ENCODE data around the gene HIVEP1. TPM values are rescaled to one million over a fixed set of nuclear protein-coding genes. Genes with fewer than 3 reads are reported as not detected.

The HIVEP1 gene
- total RNA-seq, 1 donor from 2014 or later, result 37.4 TPM

- no peaks in the 10 kb centered on the region for H3K9me3 Mint-ChIP-seq
- H3K36me3 Mint-ChIP-seq, result peaks cover 29% of the 10 kb centered on the region
- TF ChIP-seq CTCF (conservative IDR thresholded peaks at IDR 0.05), result no peak
- no peak overlapping the region for H3K27ac Mint-ChIP-seq
- no peak for DNase-seq (ENCODE audit: extremely low spot score, unreplicated experiment)
- peaks cover 36% of the 10 kb centered on the region for H3K4me1 Mint-ChIP-seq (ENCODE audit: unreplicated experiment)
- no peaks in the 10 kb centered on the region for H3K27me3 Mint-ChIP-seq
- H3K4me3 Mint-ChIP-seq, result no peak overlapping the region
These were observed 24.7 kb downstream of the HIVEP1 start for GRCh38 chr6:12036766-12037165.

DNA sequence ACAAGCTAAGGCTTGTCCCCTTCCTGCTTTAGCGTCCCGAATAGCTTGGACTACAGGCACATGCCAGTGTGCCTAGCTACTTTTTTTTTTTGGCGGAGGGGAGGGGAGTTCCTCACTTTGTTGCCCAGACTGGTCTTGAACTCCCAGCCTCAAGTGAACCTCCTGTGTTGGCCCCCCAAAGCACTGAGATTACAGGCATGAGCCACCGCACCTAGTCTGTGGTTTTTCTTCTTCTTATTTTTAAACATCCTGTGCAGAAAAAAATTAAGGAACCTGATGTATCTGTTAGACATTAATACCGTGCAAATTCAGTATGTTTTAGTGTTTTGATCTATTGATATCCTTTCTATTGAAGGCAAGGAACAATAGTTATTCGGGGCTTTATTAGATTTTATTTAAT is 25.7 kb downstream of the HIVEP1 start:
- Mint-ChIP-seq H3K27me3 (no peaks in the 10 kb centered on the region), H3K4me1 (ENCODE audit: unreplicated experiment) (peaks cover 36% of the 10 kb centered on the region), H3K9me3 (no peaks in the 10 kb centered on the region), H3K4me3 (no peak overlapping the region), H3K36me3 (peaks cover 27% of the 10 kb centered on the region), H3K27ac (no peak overlapping the region)
- no peak for TF ChIP-seq CTCF (conservative IDR thresholded peaks at IDR 0.05)
- DNase-seq (ENCODE audit: extremely low spot score, unreplicated experiment), result no peak

GRCh38 chr6:12039540-12040459 is 27.7 kb downstream of the HIVEP1 start:
- Mint-ChIP-seq H3K4me3 (no peak overlapping the region), H3K36me3 (peaks cover 32% of the 10 kb centered on the region), H3K9me3 (no peaks in the 10 kb centered on the region), H3K27me3 (no peaks in the 10 kb centered on the region), H3K27ac (no peak overlapping the region), H3K4me1 (ENCODE audit: unreplicated experiment) (peaks cover 25% of the 10 kb centered on the region)
- no peak for DNase-seq (ENCODE audit: extremely low spot score, unreplicated experiment)
- TF ChIP-seq CTCF (conservative IDR thresholded peaks at IDR 0.05), result no peak

- no peak for DNase-seq (ENCODE audit: extremely low spot score, unreplicated experiment)
- no peak overlapping the region for H3K27ac Mint-ChIP-seq
These were observed 35.2 kb downstream of the HIVEP1 start for GRCh38 chr6:12047304-12047703.

GRCh38 chr6:12047792-12048432 is 35.8 kb downstream of the HIVEP1 start:
- TF ChIP-seq CTCF (conservative IDR thresholded peaks at IDR 0.05), result no peak
- Mint-ChIP-seq H3K27me3 (no peaks in the 10 kb centered on the region), H3K4me1 (ENCODE audit: unreplicated experiment) (peaks cover 11% of the 10 kb centered on the region), H3K36me3 (peaks cover 27% of the 10 kb centered on the region), H3K4me3 (no peak overlapping the region), H3K27ac (no peak overlapping the region), H3K9me3 (no peaks in the 10 kb centered on the region)
- no peak for DNase-seq (ENCODE audit: extremely low spot score, unreplicated experiment)

More at GRCh38 chr6:12047304-12047703, 35.2 kb downstream of the HIVEP1 start:
- Mint-ChIP-seq H3K4me1 (ENCODE audit: unreplicated experiment) (peaks cover 11% of the 10 kb centered on the region), H3K4me3 (no peak overlapping the region), H3K9me3 (no peaks in the 10 kb centered on the region), H3K36me3 (peaks cover 29% of the 10 kb centered on the region), H3K27me3 (no peaks in the 10 kb centered on the region)
- no peak for TF ChIP-seq CTCF (conservative IDR thresholded peaks at IDR 0.05)
